Prostate gland (tissue), 1 donor: ENCODE results near the gene VPS50.

Source experiments
- POLR2A ChIP-seq: fragments of 450-650 bp; IDR thresholded peaks from one replicate; pipeline ENCODE4 v1.6.1; 2016; ENCODE audit warnings: antibody characterized with exemption, mild to moderate bottlenecking
- POLR2AphosphoS5 ChIP-seq: sonication (generic); formaldehyde crosslinking; IDR thresholded peaks from one replicate; pipeline ENCODE4 v1.6.1; 2017; ENCODE audit warnings: antibody characterized with exemption

GRCh38 chr7:93194386-93194785, 37.8 kb upstream of the VPS50 start:
- TF ChIP-seq POLR2AphosphoS5 (no peak), POLR2A (no peak)
